ENCODE measurements around the gene RAB30. TPM values are rescaled to one million over a fixed set of nuclear protein-coding genes. Genes with fewer than 3 reads are reported as not detected.
"Not testable (repeated sequence)": the region's sequence is repeated elsewhere in the genome, so short reads cannot be mapped to it uniquely, and the experiment has no call there.

The RAB30 gene
- total RNA-seq, 2 donors from 2014 or later: 17.0 to 24.2 TPM

DNA sequence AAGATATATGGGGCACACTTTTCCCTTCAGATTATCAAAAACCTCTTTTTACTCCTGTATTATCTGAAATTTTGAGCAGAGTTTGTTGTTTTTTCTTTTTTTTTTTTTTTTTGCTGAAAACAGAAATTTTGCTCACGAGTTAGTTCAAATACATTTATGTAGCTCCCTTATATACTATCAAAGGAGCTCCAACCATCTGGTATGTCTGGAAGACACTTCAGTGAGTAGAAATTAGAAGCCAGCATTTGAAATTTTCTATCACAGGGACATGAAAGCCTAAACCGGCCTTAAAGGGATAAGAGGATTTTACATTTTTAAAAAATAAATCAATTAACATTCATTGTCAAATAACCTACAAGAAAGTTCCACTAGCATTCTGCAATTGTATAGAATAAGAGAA, 96.8 kb downstream of the RAB30 start:
- no peak for ATAC-seq
- no peak for DNase-seq
- intact Hi-C loops (cut with DNase I): loop anchor here in 1 of 2 donors (5.0 kb wide), 1 partner anchor 92 kb away; no protein-coding TSS in a partner anchor

DNA sequence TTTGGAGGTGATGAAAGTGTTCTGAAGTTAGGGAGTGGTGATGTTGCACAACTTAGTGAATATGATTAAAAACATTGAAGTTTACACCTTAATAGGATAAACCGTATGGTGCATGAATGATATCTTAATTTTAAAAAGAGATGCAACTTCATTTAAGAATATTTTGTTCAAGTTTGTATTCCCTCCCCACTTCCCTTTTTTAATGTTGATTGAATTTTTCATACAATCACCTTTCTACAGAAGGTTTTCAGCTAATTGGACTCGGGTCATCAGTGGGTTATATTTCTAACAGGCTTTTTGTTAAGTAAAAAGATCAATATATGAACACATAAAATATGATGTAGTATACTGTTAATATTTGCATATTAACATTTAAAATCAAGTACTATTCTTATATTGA, 97.6 kb downstream of the RAB30 start:
- ATAC-seq (no peak), DNase-seq (no peak)
- intact Hi-C loops (cut with DNase I): no loop called here

DNA sequence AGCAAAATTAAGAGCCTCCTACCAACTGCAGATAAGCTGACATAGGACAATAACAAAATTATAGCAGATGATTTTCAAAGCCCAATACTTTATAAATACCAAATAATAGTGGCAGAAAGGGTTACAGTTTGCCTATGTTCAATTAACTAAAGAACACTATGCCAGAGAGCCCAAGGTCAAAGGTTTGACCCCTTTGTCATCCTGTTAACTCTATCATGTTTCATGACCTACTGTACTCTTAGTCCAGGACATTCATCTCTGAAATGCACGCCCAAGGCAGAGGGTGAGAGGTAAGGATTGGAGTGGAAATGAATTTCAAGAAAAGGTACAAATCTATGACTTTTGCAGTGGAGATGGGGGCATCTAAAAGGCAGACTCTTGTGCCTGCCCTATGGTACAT, 99.6 kb downstream of the RAB30 start:
- ATAC-seq (no peak), DNase-seq (no peak)
- intact Hi-C loops (cut with DNase I): no loop called here

DNA sequence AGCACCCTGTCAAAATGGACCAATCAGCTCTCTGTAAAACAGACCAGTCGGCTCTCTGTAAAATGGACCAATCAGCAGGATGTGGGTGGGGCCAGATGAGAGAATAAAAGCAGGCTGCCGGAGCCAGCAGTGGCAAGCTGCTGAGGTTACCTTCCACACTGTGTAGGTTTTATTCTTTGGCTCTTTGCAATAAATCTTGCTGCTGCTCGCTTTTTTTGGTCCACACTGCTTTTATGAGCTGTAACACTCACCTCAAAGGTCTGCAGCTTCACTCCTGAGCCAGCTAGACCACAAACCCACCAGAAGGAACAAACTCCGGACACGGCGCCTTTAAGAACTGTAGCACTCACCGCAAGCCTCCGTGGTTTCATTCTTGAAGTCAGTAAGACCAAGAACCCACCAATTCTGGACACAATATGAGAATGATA, 100.2 kb downstream of the RAB30 start:
- DNase-seq; ATAC-seq; intact Hi-C loops (cut with DNase I): not testable (repeated sequence)

DNA sequence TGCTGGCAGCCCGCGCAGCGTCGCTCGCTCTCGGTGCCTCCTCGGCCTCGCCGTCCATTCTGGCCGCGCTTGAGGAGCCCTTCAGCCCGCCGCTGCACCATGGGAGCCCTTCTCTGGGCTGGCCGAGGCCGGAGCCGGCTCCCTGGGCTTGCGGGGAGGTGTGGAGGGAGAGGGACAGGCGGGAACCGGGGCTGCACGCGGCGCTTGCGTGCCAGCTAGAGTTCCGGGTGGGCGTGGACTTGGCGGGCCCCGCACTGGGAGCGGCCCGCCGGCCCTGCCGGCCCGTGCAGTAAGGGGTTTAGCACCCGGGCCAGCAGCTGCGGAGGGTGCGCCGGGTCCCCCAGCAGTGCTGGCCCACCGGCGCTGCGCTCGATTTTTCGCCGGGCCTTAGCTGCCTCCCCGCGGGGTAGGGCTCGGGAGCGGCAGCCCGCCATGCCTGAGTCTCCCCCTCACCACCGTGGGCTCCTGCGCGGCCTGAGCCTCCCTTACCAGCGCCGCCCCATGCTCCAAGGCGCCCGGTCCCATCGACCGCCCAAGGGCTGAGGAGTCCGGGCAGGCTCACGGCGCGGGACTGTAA, 101.1 kb downstream of the RAB30 start:
- ATAC-seq; DNase-seq; intact Hi-C loops (cut with DNase I): not testable (repeated sequence)

DNA sequence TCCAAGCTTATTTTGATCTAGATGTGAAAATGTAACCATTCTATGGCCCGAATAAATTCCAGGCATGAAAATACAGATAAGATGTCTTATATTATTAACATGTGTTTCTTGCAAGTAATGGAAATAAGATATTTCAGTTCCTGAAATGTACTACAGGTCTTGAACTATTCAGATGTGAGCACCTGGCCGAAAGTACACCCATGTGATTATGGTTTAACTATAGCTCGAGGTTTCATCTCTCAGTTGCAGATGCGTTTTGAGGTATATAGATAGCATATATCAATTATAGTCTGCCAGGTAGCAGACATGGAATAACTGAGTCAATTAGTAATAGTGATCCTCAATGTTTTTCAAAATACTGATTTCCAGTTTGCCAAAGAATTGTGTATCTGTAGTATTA, 101.9 kb downstream of the RAB30 start:
- intact Hi-C loops (cut with DNase I): no loop called here
- no peak for ATAC-seq
- no peak for DNase-seq

DNA sequence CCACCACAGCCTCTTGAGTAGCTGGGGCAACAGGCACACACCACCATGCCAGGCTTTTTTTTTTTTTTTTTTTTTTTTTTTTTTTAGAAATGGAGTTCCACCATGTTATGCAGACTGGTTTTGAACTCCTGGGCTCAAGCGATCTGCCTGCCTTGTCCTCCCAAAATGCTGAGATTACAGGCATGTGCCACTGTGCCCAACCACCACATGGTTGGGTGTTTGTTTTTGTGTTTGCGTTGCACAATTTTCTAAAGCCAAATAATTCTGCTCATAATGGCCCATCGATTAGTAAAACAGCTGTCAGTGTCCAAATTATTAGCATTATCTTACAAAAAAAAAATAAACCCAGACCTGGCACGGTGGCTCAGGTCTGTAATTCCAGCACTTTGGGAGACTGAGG, 104.3 kb downstream of the RAB30 start:
- ATAC-seq (no peak), DNase-seq (no peak)
- intact Hi-C loops (cut with DNase I): no loop called here

DNA sequence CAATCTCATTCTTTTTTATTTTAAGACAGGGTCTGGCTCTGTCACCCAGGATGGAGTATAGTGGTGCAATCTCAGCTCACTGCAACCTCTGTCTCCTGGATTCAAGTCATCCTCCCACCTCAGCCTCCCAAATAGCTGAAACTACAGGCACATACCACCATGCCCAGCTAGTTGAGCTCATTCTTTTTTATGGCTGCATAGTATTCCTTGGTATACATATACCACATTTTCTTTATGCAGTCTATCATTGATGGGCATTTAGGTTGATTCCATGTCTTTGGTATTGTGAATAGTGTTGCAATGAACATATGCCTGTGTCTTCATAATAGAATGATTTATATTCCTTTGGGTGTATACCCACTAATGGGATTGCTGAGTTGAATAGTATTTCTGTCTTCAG, 109.7 kb downstream of the RAB30 start:
- intact Hi-C loops (cut with DNase I); ATAC-seq; DNase-seq: not testable (repeated sequence)

DNA sequence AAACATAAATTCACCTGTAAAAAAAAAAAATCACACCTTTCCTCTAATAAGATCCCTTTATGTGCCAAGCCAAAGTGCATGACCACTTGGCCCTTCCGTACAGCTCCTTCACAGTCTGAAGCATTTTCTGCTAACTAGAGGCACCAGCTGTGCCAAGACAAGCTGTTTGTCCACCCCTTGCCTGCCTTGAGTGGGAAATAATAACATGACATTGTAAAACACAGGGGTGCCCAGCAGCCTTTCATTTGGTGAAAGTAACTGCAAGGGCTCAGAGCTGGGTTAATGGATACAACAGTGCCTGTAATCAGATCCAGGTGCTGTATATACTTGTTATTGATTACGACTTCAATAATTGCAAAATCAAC, 110.9 kb downstream of the RAB30 start:
- DNase-seq: no peak
- ATAC-seq: no peak
- intact Hi-C loops (cut with DNase I): no loop called here

DNA sequence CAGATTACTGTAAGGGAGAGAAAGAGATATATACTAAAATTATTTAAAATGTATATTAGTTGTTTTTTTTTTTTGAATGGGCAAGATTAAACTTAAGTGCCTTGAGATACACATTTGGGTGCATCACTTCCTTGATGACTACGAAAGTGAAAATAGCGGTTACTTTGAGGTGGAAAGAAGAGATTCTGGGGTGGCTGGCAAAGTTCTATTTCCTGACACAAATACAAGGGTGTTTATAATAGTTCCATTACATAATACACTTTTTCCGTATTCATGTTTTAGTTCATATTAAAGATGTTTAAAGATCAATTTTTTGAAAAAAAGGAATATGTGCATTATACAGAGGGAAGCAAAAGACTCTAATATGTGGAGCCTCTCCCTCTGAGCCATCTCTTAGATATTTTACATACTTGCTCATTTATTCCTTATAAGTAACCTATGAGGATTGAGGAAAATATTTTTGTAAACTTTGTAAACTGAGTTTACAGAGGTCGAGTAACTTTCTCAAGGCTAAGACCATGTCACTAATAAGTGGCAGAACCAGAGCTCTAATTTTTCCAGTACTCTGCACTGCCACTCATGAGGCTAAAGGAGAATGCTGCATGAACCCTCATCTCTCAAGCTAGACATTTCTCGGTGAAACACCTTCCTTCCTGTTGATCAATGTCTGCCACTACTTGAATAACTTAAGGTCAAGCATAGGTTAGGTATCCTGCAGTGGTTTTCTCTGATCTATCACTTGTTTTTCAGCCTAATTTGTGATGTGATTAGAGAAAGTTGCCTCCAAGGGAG, 111.5 kb downstream of the RAB30 start:
- ATAC-seq (peak in 1 of 2 donors; percentile 50), DNase-seq (no peak)
- intact Hi-C loops (cut with DNase I): no loop called here

DNA sequence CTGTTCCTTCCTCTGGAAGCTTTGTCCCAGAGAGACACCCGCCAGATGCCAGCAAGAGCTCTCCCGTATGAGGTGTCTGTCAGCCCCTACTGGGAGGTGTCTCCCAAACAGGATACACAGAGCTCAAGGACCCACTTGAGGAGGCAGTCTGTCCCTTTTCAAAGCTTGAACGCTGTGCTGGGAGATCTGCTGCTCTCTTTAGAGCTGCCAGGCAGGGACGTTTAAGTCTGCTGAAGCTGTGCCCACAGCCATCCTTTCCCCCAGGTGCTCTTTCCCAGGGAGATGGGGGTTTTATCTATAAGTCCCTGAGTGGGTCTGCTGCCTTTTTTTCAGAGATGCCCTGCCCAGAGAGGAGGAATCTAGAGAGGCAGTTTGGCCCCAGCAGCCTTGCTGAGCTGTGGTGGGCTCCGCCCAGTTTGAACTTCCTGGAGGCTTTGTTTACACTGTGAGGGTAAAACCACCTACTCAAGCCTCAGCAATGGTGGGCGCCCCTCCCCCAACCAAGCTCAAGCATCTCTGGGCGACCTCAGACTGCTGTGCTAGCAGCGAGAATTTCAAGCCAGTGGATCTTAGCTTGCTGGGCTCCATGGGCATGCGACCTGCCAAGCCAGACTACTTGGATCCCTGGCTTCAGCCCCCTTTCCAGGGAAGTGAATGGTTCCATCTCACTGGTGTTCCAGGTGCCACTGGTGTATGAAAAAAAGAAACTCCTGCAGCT, 115.8 kb downstream of the RAB30 start:
- DNase-seq; ATAC-seq; intact Hi-C loops (cut with DNase I): not testable (repeated sequence)

DNA sequence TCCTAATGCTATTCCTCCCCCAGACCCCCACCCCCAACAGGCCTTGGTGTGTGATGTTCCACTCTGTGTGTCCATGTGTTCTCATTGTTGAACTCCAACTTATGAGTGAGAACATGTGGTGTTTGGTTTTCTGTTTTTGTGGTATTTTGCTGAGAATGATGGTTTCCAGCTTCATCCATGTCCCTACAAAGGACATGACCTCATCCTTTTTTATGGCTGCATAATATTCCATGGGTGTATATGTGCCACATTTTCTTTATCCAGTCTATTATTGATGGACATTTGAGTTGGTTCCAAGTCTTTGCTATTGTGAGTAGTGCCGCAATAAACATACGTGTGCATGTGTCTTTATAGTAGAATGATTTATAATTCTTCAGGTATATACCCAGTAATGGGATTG, 121.2 kb downstream of the RAB30 start:
- DNase-seq; intact Hi-C loops (cut with DNase I); ATAC-seq: not testable (repeated sequence)

DNA sequence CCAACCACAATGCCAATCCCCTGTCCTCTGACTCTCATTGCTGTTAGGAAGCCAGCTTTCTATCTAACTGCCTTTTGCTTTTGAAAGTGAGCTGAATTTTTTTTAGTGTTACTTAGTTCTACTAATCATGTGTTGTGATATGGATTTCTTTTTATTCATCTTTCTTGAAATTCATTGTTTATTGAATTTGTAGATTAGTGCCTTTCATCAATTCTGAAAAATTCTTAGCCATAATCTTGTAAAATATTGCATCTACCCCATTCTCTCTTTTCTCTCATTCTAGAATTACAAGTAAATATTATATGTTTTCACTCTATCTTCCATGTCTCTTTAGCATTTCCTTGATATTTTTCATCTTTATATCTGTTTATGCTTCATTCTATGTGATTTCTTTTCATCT, 122.3 kb downstream of the RAB30 start:
- intact Hi-C loops (cut with DNase I): no loop called here
- ATAC-seq (no peak), DNase-seq (no peak)

DNA sequence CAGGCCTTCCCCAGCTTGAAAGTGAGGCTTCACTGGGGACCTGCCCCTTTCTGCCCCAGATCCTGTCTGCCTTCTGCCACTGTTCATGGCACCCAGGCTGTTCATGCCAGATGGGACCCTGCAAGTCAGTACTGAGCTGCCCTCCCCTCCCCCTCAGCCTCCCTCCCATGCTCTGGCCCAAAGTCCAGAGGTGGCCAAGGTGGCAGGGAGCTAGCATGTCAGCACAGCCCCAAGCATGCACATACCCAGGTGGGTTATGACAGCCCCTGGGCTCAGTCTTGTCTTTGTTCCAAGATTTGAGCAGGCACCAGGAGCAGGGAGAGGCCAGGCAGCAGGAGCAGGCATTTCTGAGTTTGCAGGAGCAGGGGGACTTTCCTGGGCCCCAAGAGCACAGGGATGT, 126.0 kb downstream of the RAB30 start:
- DNase-seq: no peak
- intact Hi-C loops (cut with DNase I): no loop called here
- no peak for ATAC-seq

DNA sequence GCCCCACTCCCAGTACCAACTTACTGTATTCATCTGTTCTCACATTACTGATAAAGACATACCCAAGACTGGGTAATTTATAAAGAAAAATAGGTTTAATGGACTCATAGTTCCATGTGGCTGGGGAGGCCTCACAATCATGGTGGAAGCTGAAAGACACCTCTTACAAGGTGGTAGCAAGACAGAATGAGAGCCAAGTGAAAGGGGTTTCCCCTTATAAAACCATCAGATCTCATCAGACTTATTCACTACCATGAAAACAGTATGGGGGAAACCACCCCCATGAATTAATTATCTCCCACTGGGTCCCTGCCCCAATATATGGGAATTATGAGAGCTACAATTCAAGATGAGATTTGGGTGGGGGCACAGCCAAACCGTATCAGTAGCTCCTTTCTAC, 126.7 kb downstream of the RAB30 start:
- DNase-seq; ATAC-seq; intact Hi-C loops (cut with DNase I): not testable (repeated sequence)

DNA sequence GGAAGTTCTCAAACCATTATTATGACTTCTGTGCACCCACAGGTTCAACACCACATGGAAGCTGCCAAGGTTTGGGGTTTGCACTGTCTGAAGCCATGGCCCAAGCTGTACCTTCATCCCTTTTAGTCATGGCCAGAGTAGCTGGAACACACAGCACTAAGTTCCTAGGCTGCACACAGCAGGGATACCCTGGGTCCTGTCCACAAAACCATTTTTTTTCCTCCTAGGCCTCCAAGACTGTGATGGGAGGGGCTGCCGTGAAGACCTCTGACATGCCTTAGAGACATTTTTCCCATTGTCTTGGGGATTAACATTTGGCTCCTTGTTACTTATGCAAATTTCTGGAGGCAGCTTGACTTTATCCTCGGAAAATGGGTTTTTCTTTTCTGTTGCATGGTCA, 127.5 kb downstream of the RAB30 start:
- intact Hi-C loops (cut with DNase I): no loop called here

DNA sequence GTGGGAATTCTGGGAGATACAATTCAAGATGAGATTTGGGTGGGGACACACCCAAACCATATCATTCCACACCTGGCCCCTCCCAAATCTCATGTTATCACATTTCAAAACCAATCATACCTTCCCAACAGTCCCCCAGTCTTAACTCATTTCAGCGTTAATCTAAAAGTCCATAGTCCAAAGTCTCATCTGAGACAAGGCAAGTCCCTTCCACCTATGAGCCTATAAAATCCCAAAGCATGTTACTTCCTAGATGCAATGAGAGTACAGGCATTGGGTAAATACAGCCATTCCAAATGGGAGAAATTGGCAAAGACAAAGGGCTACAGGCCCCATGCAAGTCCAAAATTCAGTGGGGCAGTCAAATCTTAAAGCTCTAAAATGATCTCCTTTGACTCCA, 128.3 kb downstream of the RAB30 start:
- intact Hi-C loops (cut with DNase I); ATAC-seq; DNase-seq: not testable (repeated sequence)

More for the DNA sequence above, 127.5 kb downstream of the RAB30 start:
- ATAC-seq (no peak), DNase-seq (no peak)

DNA sequence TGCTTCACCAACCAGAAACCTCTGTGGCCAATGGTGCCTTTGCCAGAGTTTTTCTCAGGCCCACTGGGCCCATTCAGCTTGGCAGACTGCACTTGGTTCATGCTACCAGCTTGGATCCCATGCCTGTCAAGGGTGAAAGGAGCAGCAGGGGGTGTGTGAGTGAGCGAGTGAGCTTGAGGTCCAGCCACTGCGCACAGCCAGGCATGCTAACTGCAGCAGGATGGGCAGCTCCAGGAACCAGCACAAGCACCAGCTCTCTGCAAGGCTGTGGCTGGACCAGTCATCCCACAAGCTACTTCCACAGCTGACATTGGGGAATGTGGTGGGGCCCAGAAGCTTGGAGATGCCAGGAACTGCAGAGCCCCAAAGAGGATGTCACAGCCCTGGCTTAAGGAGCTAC, 129.3 kb downstream of the RAB30 start:
- ATAC-seq (no peak), DNase-seq (no peak)
- intact Hi-C loops (cut with DNase I): no loop called here

DNA sequence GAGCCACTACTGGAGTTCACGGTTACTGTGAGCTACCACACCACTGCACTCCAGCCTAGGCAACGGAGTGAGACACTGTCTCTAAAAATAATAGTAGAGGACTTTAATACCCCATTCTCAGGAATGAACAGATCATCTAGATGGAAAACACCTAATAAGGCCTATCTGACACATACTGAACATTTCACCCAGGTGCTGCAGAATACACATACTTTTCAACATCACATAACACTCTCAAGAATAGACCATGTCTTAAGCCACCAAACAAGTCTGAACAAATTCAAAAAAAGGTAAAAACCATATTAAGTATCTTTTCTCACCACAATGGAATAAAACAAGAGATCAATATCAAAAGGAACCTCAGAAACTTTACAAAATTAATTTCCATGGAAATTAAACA, 132.2 kb downstream of the RAB30 start:
- intact Hi-C loops (cut with DNase I): no loop called here
- no peak for ATAC-seq
- no peak for DNase-seq

DNA sequence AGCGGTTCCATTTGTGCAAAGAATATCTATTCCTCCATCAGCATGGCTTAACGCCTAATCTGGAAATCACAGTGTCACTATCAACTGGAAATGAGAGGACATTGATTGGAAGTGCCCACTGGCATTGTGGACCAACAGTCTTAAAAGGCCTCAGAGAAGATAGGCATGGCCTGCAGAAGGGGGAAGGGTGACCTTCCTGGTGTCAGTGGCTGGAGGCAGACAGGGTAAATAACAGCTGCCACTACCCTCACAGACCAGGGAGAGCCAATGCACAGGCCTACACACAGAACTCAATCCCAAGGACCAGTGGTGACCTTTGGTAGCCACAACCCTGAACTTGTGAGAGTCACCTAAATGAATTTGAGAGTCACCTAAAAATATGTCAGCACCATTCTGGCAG, 134.1 kb downstream of the RAB30 start:
- intact Hi-C loops (cut with DNase I): no loop called here
- ATAC-seq (no peak), DNase-seq (no peak)

Measured in left cardiac atrium (tissue), 4 donors.